Gastrocnemius medialis (tissue), 4 donors: Measurements from ENCODE around the gene KCNJ1. TPM values are rescaled to one million over a fixed set of nuclear protein-coding genes. Genes with fewer than 3 reads are reported as not detected.

Source experiments
- ATAC-seq, 2 donors: fragments of 150-250 bp; one replicate each; pipeline ENCODE4 v1.9.1; 2016
- DNase-seq, 2 donors: peaks; one replicate each; pipeline ENCODE4 v3.0.0-alpha.2; 2019
- H3K27ac ChIP-seq, 4 donors: fragments of 200-600 bp; sonication (generic); 1 replicate in 1 of 4; 2 replicates in 3 of 4; pipeline ENCODE4 v1.5.1; 2016 to 2018; ENCODE audit warnings: mild to moderate bottlenecking in 2 of 4, moderate library complexity in 1 of 4
- H3K27me3 ChIP-seq, 3 donors: fragments of 200-600 bp; sonication (generic) in 2 of 3; 1 replicate in 1 of 3; 2 replicates in 2 of 3; pipeline versions ENCODE4 v1.5.1 to v1.6.0; 2016 to 2019; ENCODE audit warnings: mild to moderate bottlenecking in 1 of 3, moderate library complexity in 1 of 3
- H3K36me3 ChIP-seq, 2 donors: fragments of 200-600 bp; sonication (generic) in 1 of 2; one replicate each; pipeline ENCODE4 v1.5.1; 2017 to 2018
- H3K4me1 ChIP-seq, 2 donors: fragments of 200-600 bp; sonication (generic) in 1 of 2; one replicate each; pipeline ENCODE4 v1.5.1; 2016 to 2017; ENCODE audit warnings: mild to moderate bottlenecking in 2 of 2
- H3K4me3 ChIP-seq, 4 donors: fragments of 200-600 bp; sonication (generic) in 3 of 4; 1 replicate in 1 of 4; 2 replicates in 3 of 4; pipeline ENCODE4 v1.5.1; 2016 to 2019; ENCODE audit warnings: mild to moderate bottlenecking in 2 of 4
- H3K9me3 ChIP-seq, 3 donors: fragments of 200-600 bp; sonication (generic) in 2 of 3; 1 replicate in 1 of 3; 2 replicates in 2 of 3; pipeline ENCODE4 v1.5.1; 2016 to 2019
- CTCF ChIP-seq, 5 experiments: fragments of 450-650 bp in 3 of 5; fragments of 200-600 bp in 2 of 5; sonication (generic) in 2 of 5; IDR thresholded peaks in 4 of 5; conservative IDR thresholded peaks in 1 of 5; 1 replicate in 4 of 5; 2 replicates in 1 of 5; pipeline ENCODE4 v1.5.1; 2016 to 2019; ENCODE audit warnings: antibody characterized with exemption in 5 of 5, mild to moderate bottlenecking in 3 of 5, moderate library complexity in 3 of 5
- POLR2A ChIP-seq, 2 donors: fragments of 450-650 bp; IDR thresholded peaks; one replicate each; pipeline ENCODE4 v1.6.1; 2017; ENCODE audit warnings: antibody characterized with exemption in 2 of 2, mild to moderate bottlenecking in 2 of 2, moderate library complexity in 2 of 2
- in situ Hi-C, 4 donors: fragments of 200-750 bp; cut with MboI; loops; one replicate each; pipeline versions ENCODE4 v1.15.0 to v1.8.0; 2017; ENCODE audit warnings: low sequenced_read_pairs in 4 of 4
- intact Hi-C: fragments of 100-400 bp; cut with DNase I; formaldehyde crosslinking; loops from one replicate; pipeline ENCODE4 v1.15.1; 2023; ENCODE audit warnings: low total_unique reads
- total RNA-seq, 4 donors: library from RNA; depleted of rRNA; stranded (reverse); fragments of >200 nt; gene quantifications; one replicate each; pipeline versions ENCODE4 v1.1.0 to v1.2.3, GENCODE V29; 2016

KCNJ1 gene
- total RNA-seq, 4 donors from 2014 or later = 3.1 TPM; not detected in 3

- TF ChIP-seq CTCF (IDR thresholded peaks at IDR 0.05 in 4 of 5, conservative IDR thresholded peaks at IDR 0.05 in 1 of 5) (no peak), POLR2A (IDR thresholded peaks at IDR 0.05) (no peak)
- in situ Hi-C loops (no loop called here), intact Hi-C loops (no loop called here)
- Histone ChIP-seq H3K4me3 (no peak overlapping the region), H3K9me3 (no peaks in the 10 kb centered on the region), H3K27ac (no peak overlapping the region), H3K27me3 (no peaks in the 10 kb centered on the region), H3K4me1 (no peaks in the 10 kb centered on the region), H3K36me3 (peaks cover 0 to 5% of the 10 kb centered on the region in 2 donors)
- no peak for DNase-seq
- ATAC-seq = no peak
These were observed 58.0 kb downstream of the KCNJ1 start for GRCh38 chr11:128809128-128809527.

GRCh38 chr11:128807909-128808308 is 59.2 kb downstream of the KCNJ1 start:
- H3K4me1 ChIP-seq = no peaks in the 10 kb centered on the region
- TF ChIP-seq CTCF (IDR thresholded peaks at IDR 0.05 in 4 of 5, conservative IDR thresholded peaks at IDR 0.05 in 1 of 5) (no peak), POLR2A (IDR thresholded peaks at IDR 0.05) (no peak)
- H3K27ac ChIP-seq = no peak overlapping the region
- in situ Hi-C loops = no loop called here
- DNase-seq (no peak), ATAC-seq (no peak)
- intact Hi-C loops = no loop called here
- no peaks in the 10 kb centered on the region for H3K27me3 ChIP-seq
- peaks cover 0 to 5% of the 10 kb centered on the region in 2 donors for H3K36me3 ChIP-seq
- no peaks in the 10 kb centered on the region for H3K9me3 ChIP-seq
- H3K4me3 ChIP-seq = no peak overlapping the region

- Histone ChIP-seq H3K4me1 (peaks cover 0 to 3% of the 10 kb centered on the region in 2 donors), H3K27me3 (no peaks in the 10 kb centered on the region), H3K4me3 (no peak overlapping the region), H3K9me3 (no peaks in the 10 kb centered on the region), H3K36me3 (peaks cover 0 to 5% of the 10 kb centered on the region in 2 donors), H3K27ac (no peak overlapping the region)
- intact Hi-C loops (no loop called here), in situ Hi-C loops (no loop called here)
- no peak for DNase-seq
- no peak for ATAC-seq
- TF ChIP-seq CTCF (IDR thresholded peaks at IDR 0.05 in 4 of 5, conservative IDR thresholded peaks at IDR 0.05 in 1 of 5) = no peak
- TF ChIP-seq POLR2A (IDR thresholded peaks at IDR 0.05) = no peak
These were observed 60.4 kb downstream of the KCNJ1 start for GRCh38 chr11:128806506-128807261.

GRCh38 chr11:128804481-128804880 is 62.6 kb downstream of the KCNJ1 start:
- H3K36me3 ChIP-seq = peaks cover 0 to under 1% of the 10 kb centered on the region in 2 donors
- in situ Hi-C loops = no loop called here
- H3K4me1 ChIP-seq = peaks cover 0 to 3% of the 10 kb centered on the region in 2 donors
- H3K27me3 ChIP-seq = no peaks in the 10 kb centered on the region
- H3K9me3 ChIP-seq = no peaks in the 10 kb centered on the region
- no peak overlapping the region for H3K4me3 ChIP-seq
- H3K27ac ChIP-seq = no peak overlapping the region
- DNase-seq (no peak), ATAC-seq (no peak)
- TF ChIP-seq POLR2A (IDR thresholded peaks at IDR 0.05) = no peak
- no peak for TF ChIP-seq CTCF (IDR thresholded peaks at IDR 0.05 in 4 of 5, conservative IDR thresholded peaks at IDR 0.05 in 1 of 5)
- intact Hi-C loops = no loop called here
